Measurements from ENCODE around the gene OR2T1.

OR2T1 gene

GRCh38 chr1:248380854-248381253 lies 22.0 kb upstream of the OR2T1 start:
- no peaks in the 10 kb centered on the region for H3K79me1 ChIP-seq (ENCODE audit: low read length)
- H3K18ac ChIP-seq (ENCODE audit: low read length): no peak overlapping the region
- WGBS (ENCODE audit: extremely low coverage, insufficient coverage, insufficient read length): no CpG with 5 or more reads among the region's 3 CpGs
- no peak overlapping the region for H4K12ac ChIP-seq (ENCODE audit: low read depth, low read length)
- H3K4me1 ChIP-seq (ENCODE audit: control insufficient read depth in 1 of 2, insufficient read depth in 2 of 2, low read length in 2 of 2): no peaks in the 10 kb centered on the region
- no peak overlapping the region for H3K4ac ChIP-seq (ENCODE audit: low read depth, low read length)
- H4K91ac ChIP-seq (ENCODE audit: low read depth, low read length): no peak overlapping the region
- no peak overlapping the region for H3K23ac ChIP-seq (ENCODE audit: low read length)
- no peak overlapping the region for H2BK120ac ChIP-seq (ENCODE audit: insufficient read depth, low read length, poor library complexity)
- peaks cover 7% of the 10 kb centered on the region for H3K9me3 ChIP-seq (ENCODE audit: insufficient read depth, low read depth, low read length)
- H2AK5ac ChIP-seq (ENCODE audit: low read length): no peak overlapping the region
- H3K9ac ChIP-seq (ENCODE audit: low read length): no peak overlapping the region
- no peaks in the 10 kb centered on the region for H3K36me3 ChIP-seq (ENCODE audit: control insufficient read depth in 1 of 2, insufficient read depth in 2 of 2, low read length in 2 of 2)
- no peak overlapping the region for H3K4me3 ChIP-seq (ENCODE audit: low read depth, low read length)
- H3K4me2 ChIP-seq (ENCODE audit: low read length): no peak overlapping the region
- no peak for DNase-seq
- H3K79me2 ChIP-seq (ENCODE audit: control insufficient read depth, insufficient read depth, low read length, poor library complexity): no peaks in the 10 kb centered on the region
- no peak overlapping the region for H2BK12ac ChIP-seq (ENCODE audit: low read length)
- H3K27me3 ChIP-seq (ENCODE audit: insufficient read depth, low read length): no peaks in the 10 kb centered on the region
- no peak overlapping the region for H3K27ac ChIP-seq (ENCODE audit: low read depth, low read length)
- H3K14ac ChIP-seq (ENCODE audit: low read length): no peak overlapping the region
- H2AFZ ChIP-seq (ENCODE audit: insufficient read depth, low read length, poor library complexity): no peak overlapping the region
- H4K8ac ChIP-seq (ENCODE audit: low read depth, low read length): no peak overlapping the region
- no peak overlapping the region for H2BK5ac ChIP-seq (ENCODE audit: low read depth, low read length, poor library complexity)

- Histone ChIP-seq H4K12ac (ENCODE audit: low read depth, low read length) (no peak overlapping the region), H3K36me3 (ENCODE audit: control insufficient read depth in 1 of 2, insufficient read depth in 2 of 2, low read length in 2 of 2) (no peaks in the 10 kb centered on the region), H3K9ac (ENCODE audit: low read length) (no peak overlapping the region), H2AFZ (ENCODE audit: insufficient read depth, low read length, poor library complexity) (no peak overlapping the region), H3K4me2 (ENCODE audit: low read length) (no peak overlapping the region), H3K79me2 (ENCODE audit: control insufficient read depth, insufficient read depth, low read length, poor library complexity) (no peaks in the 10 kb centered on the region), H3K27me3 (ENCODE audit: insufficient read depth, low read length) (no peaks in the 10 kb centered on the region), H3K9me3 (ENCODE audit: insufficient read depth, low read depth, low read length) (peaks cover 12% of the 10 kb centered on the region), H3K14ac (ENCODE audit: low read length) (no peak overlapping the region), H3K27ac (ENCODE audit: low read depth, low read length) (no peak overlapping the region), H3K4me3 (ENCODE audit: low read depth, low read length) (no peak overlapping the region), H2BK5ac (ENCODE audit: low read depth, low read length, poor library complexity) (no peak overlapping the region), H3K4ac (ENCODE audit: low read depth, low read length) (no peak overlapping the region), H3K23ac (ENCODE audit: low read length) (no peak overlapping the region), H3K4me1 (ENCODE audit: control insufficient read depth in 1 of 2, insufficient read depth in 2 of 2, low read length in 2 of 2) (no peaks in the 10 kb centered on the region), H2BK120ac (ENCODE audit: insufficient read depth, low read length, poor library complexity) (no peak overlapping the region), H4K91ac (ENCODE audit: low read depth, low read length) (no peak overlapping the region), H2BK12ac (ENCODE audit: low read length) (no peak overlapping the region), H3K79me1 (ENCODE audit: low read length) (no peaks in the 10 kb centered on the region), H2AK5ac (ENCODE audit: low read length) (no peak overlapping the region), H4K8ac (ENCODE audit: low read depth, low read length) (no peak overlapping the region), H3K18ac (ENCODE audit: low read length) (no peak overlapping the region)
- no peak for DNase-seq
- WGBS (ENCODE audit: extremely low coverage, insufficient coverage, insufficient read length): no CpG with 5 or more reads among the region's 2 CpGs
Measured at GRCh38 chr1:248388426-248388825, 14.4 kb upstream of the OR2T1 start.

- Histone ChIP-seq H3K23ac (ENCODE audit: low read length) (no peak overlapping the region), H2BK12ac (ENCODE audit: low read length) (no peak overlapping the region), H3K4me1 (ENCODE audit: control insufficient read depth in 1 of 2, insufficient read depth in 2 of 2, low read length in 2 of 2) (no peaks in the 10 kb centered on the region), H3K9me3 (ENCODE audit: insufficient read depth, low read depth, low read length) (peaks cover 6% of the 10 kb centered on the region), H3K18ac (ENCODE audit: low read length) (no peak overlapping the region), H3K27ac (ENCODE audit: low read depth, low read length) (no peak overlapping the region), H3K4me3 (ENCODE audit: low read depth, low read length) (no peak overlapping the region), H3K4me2 (ENCODE audit: low read length) (no peak overlapping the region), H3K36me3 (ENCODE audit: control insufficient read depth in 1 of 2, insufficient read depth in 2 of 2, low read length in 2 of 2) (no peaks in the 10 kb centered on the region), H3K79me1 (ENCODE audit: low read length) (no peaks in the 10 kb centered on the region), H2BK5ac (ENCODE audit: low read depth, low read length, poor library complexity) (no peak overlapping the region), H2BK120ac (ENCODE audit: insufficient read depth, low read length, poor library complexity) (no peak overlapping the region), H4K8ac (ENCODE audit: low read depth, low read length) (no peak overlapping the region), H3K79me2 (ENCODE audit: control insufficient read depth, insufficient read depth, low read length, poor library complexity) (no peaks in the 10 kb centered on the region), H3K4ac (ENCODE audit: low read depth, low read length) (no peak overlapping the region), H3K27me3 (ENCODE audit: insufficient read depth, low read length) (no peaks in the 10 kb centered on the region), H2AFZ (ENCODE audit: insufficient read depth, low read length, poor library complexity) (no peak overlapping the region), H3K14ac (ENCODE audit: low read length) (no peak overlapping the region), H3K9ac (ENCODE audit: low read length) (no peak overlapping the region), H2AK5ac (ENCODE audit: low read length) (no peak overlapping the region), H4K12ac (ENCODE audit: low read depth, low read length) (no peak overlapping the region), H4K91ac (ENCODE audit: low read depth, low read length) (no peak overlapping the region)
- WGBS (ENCODE audit: extremely low coverage, insufficient coverage, insufficient read length): no CpG with 5 or more reads among the region's 2 CpGs
- no peak for DNase-seq
Measured at GRCh38 chr1:248393050-248393449, 9.8 kb upstream of the OR2T1 start.

- WGBS (ENCODE audit: extremely low coverage, insufficient coverage, insufficient read length): no CpG with 5 or more reads among the region's 6 CpGs
- Histone ChIP-seq H3K4me2 (ENCODE audit: low read length) (no peak overlapping the region), H3K4me3 (ENCODE audit: low read depth, low read length) (no peak overlapping the region), H3K27ac (ENCODE audit: low read depth, low read length) (no peak overlapping the region), H2AFZ (ENCODE audit: insufficient read depth, low read length, poor library complexity) (no peak overlapping the region), H3K79me1 (ENCODE audit: low read length) (no peaks in the 10 kb centered on the region), H3K36me3 (ENCODE audit: control insufficient read depth in 1 of 2, insufficient read depth in 2 of 2, low read length in 2 of 2) (no peaks in the 10 kb centered on the region), H2BK120ac (ENCODE audit: insufficient read depth, low read length, poor library complexity) (no peak overlapping the region), H2BK5ac (ENCODE audit: low read depth, low read length, poor library complexity) (no peak overlapping the region), H3K23ac (ENCODE audit: low read length) (no peak overlapping the region), H4K12ac (ENCODE audit: low read depth, low read length) (no peak overlapping the region), H3K18ac (ENCODE audit: low read length) (no peak overlapping the region), H4K8ac (ENCODE audit: low read depth, low read length) (no peak overlapping the region), H2BK12ac (ENCODE audit: low read length) (no peak overlapping the region), H3K79me2 (ENCODE audit: control insufficient read depth, insufficient read depth, low read length, poor library complexity) (no peaks in the 10 kb centered on the region), H3K4ac (ENCODE audit: low read depth, low read length) (no peak overlapping the region), H3K14ac (ENCODE audit: low read length) (no peak overlapping the region), H4K91ac (ENCODE audit: low read depth, low read length) (no peak overlapping the region), H3K9me3 (ENCODE audit: insufficient read depth, low read depth, low read length) (peaks cover 14% of the 10 kb centered on the region), H3K4me1 (ENCODE audit: control insufficient read depth in 1 of 2, insufficient read depth in 2 of 2, low read length in 2 of 2) (no peaks in the 10 kb centered on the region), H3K27me3 (ENCODE audit: insufficient read depth, low read length) (no peaks in the 10 kb centered on the region), H2AK5ac (ENCODE audit: low read length) (no peak overlapping the region), H3K9ac (ENCODE audit: low read length) (no peak overlapping the region)
- peak in 1 of 2 donors; percentile 6 for DNase-seq
Measured at GRCh38 chr1:248404024-248404423, 1.2 kb downstream of the OR2T1 start.

All from trophoblast cell (in vitro differentiated cells and primary cell).